Activated effector memory CD4-positive, alpha-beta T cell treated with anti-CD3 and anti-CD28 coated beads, Interleukin-2, amount 50 U/mL, for 16 hours (primary cell): ENCODE data around the gene CEACAM16.
"Not testable (repeated sequence)": the region's sequence is repeated elsewhere in the genome, so short reads cannot be mapped to it uniquely, and the experiment has no call there.

Experiments
- DNase-seq: peaks from one replicate; pipeline ENCODE4 v3.0.0-alpha.2; 2020

The CEACAM16 gene

GRCh38 chr19:44677019-44677811 is 21.7 kb upstream of the CEACAM16 start:
- DNase-seq, result no peak

GRCh38 chr19:44680536-44680935 is 18.4 kb upstream of the CEACAM16 start:
- DNase-seq, result no peak

- DNase-seq, result no peak
Observed at GRCh38 chr19:44681992-44682790, 16.8 kb upstream of the CEACAM16 start.

GRCh38 chr19:44682807-44683206 is 16.1 kb upstream of the CEACAM16 start:
- no peak for DNase-seq

GRCh38 chr19:44683434-44684210 is 15.3 kb upstream of the CEACAM16 start:
- DNase-seq, result no peak

GRCh38 chr19:44684396-44684795 is 14.6 kb upstream of the CEACAM16 start:
- not testable (repeated sequence) for DNase-seq

GRCh38 chr19:44684892-44685863 is 13.8 kb upstream of the CEACAM16 start:
- no peak for DNase-seq

DNA sequence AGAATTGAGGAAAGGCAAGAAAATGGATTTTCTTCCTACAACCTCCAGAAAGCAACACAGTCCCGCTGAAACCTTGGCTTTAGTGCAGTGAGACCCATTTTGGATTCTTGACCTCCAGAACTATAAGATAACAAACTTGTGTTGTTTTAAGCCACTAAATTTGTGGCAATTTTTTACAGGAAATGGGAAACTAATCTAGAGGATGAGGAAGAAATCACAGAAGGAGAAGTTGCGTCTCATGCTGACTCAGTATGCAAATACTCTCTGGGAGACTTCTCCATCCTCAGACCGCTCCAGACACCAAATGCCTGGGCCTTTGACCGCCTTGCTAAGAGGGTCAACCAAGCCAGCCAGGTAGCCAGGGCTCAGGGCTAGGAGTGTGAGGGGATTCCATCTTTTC is 13.1 kb upstream of the CEACAM16 start:
- no peak for DNase-seq

GRCh38 chr19:44686896-44687295 is 12.1 kb upstream of the CEACAM16 start:
- DNase-seq, result no peak

- no peak for DNase-seq
Observed at GRCh38 chr19:44687888-44688287, 11.1 kb upstream of the CEACAM16 start.

DNA sequence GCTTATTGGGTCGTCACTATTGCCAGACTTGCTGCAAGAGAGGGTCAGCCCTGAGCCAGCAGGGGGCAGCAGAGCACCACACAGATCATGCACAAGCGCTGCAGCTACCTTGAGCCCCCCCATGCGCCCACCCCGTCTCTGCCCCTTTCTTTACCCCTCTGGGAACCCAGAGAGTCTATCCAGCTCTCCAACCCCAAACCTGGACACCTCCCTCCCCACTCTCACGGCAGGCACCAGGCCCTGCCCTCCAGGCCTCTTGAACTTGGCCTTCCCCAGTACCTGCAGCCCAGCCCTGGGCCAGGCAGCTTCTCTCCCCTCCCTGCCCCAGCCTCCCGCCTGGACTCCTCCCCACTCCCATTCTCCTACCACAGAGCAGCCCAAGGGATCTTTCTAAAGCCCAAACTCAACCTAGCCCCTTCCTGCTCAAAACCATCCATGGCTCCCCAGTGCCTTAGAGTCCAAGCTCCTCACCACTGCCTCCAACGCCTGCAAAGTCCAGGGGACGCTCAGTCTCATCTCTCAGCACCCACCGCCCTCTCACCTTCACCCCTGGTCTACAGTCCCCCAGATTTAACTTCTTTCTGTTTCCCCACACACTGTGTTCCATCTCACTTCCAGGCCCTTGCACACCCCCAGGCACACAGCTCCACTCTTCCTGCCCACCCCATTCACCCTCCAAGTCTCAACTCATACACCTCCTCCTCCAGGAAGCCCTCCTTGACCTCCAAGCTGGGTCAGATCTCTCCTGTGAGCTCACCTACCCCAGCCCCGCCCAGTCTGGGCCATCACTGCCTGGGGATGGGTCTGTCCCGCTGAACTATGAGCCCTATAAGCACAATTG is 9.4 kb upstream of the CEACAM16 start:
- DNase-seq, result peak; percentile 91

GRCh38 chr19:44690131-44690440 is 8.9 kb upstream of the CEACAM16 start:
- no peak for DNase-seq

- no peak for DNase-seq
Observed at GRCh38 chr19:44692379-44692721, 6.6 kb upstream of the CEACAM16 start.

DNA sequence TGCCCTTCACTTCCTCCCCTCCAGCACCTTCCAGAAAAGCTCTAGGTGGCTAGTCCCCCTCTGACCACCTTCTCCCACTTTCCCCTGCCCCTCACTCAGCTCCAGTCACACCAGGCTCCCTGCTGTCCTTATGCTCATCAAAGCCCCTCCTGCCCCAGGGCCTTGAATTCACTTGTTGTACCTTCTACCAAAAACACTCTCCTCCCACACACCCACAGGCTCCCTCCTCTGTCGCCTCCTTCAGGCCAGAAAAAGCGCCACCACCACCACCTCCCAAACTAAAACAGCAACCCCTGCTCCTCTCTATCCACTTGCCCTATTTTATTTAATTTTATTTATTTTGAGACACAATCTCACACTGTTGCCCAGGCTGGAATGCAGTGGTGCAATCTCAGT is 4.8 kb upstream of the CEACAM16 start:
- peak; percentile 71 for DNase-seq

- no peak for DNase-seq
Observed at GRCh38 chr19:44696939-44697669, 1.8 kb upstream of the CEACAM16 start.

- DNase-seq, result no peak
Observed at GRCh38 chr19:44697670-44698034, 1.3 kb upstream of the CEACAM16 start.

DNA sequence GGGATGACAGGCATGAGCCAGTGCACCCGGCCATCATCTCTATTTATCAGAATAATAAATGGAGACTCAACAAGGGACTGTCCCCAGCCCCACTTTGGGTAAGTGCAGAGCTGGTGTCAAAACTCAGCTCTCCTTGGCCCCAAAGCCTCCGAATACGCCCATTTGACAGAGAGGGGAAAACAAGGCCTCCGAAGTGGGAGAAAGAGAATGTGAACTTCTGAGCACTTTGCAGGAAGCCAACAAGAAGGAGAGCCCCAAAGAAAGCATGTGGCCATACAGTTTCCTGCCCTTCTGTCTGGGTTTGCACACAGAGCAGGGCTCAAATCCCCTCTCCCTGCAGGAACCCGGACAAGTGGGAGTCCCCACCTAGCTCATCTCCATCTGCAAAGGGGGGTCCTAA is 1.6 kb downstream of the CEACAM16 start:
- DNase-seq, result no peak

DNA sequence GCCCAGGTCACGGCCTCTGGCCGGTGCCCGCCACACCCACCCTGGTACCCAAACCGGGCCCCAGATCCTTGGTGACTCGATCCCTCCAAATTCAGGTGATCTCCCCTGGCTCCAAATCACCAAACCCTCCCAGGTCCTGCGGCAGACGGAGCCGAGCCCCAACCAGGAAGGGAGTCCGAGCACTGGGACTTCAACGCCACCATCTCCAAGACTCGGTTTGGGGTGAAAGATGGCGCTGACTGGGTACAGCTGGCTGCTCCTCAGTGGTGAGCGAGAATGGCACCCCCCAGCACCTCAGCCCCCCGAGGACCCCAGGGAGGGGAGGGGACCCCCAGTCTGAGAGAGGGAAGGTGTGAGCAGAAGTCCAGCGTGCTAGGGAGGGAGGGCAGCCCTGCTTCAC is 2.3 kb downstream of the CEACAM16 start:
- no peak for DNase-seq

- DNase-seq, result no peak
Observed at GRCh38 chr19:44702551-44703176, 3.7 kb downstream of the CEACAM16 start.

DNA sequence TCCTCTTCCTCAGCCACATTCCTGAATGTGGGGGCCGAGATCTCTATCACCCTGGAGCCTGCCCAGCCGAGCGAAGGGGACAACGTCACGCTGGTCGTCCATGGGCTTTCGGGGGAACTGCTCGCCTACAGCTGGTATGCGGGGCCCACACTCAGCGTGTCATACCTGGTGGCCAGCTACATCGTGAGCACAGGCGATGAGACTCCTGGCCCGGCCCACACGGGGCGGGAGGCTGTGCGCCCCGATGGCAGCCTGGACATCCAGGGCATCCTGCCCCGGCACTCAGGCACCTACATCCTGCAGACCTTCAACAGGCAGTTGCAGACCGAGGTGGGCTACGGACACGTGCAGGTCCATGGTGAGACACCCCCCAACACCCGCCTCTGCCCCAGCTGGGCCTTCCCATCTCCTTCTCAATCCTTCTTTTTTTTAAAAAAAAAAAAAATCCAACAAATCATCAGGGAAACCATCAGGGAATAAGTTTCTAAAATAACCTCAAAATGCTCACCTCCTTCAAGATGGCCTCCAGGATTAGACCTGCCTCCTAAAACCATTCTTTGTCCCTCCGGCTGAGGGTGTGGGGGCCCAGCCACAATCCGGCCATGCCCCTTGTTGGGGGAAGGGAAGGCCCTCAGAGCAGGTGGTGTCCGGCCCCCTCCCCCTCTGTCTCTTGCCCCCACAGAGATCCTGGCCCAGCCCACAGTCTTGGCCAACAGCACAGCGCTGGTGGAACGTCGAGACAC is 4.6 kb downstream of the CEACAM16 start:
- no peak for DNase-seq
